Activated CD8-positive, alpha-beta memory T cell treated with anti-CD3 and anti-CD28 coated beads, Interleukin-2, amount 50 U/mL, for 48 hours (primary cell): ENCODE data around the gene PIGN.

Source experiments
- DNase-seq: peaks from one replicate; pipeline ENCODE4 v3.0.0-alpha.2; 2020

The PIGN gene

DNA sequence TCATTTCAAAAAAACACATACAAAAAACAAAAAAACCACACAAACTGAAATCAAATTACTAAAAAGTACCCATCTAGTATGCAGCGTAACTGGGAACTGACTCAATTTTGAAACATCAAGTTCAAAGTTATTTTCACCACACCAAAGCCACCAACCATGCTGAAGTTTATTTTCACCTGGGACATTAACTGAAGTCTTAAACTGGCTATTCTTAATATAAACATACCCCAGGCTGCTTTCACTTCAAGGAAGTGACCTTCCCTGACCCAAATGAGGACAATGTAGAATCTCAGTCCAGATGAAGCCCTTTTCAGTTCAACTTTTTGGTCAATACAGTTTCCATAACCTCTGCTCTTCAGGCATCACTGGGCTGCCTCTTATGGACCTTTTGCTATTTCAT lies 84.6 kb downstream of the PIGN start:
- no peak for DNase-seq

- no peak for DNase-seq
Observed at GRCh38 chr18:62101321-62101721, 85.5 kb downstream of the PIGN start.

DNA sequence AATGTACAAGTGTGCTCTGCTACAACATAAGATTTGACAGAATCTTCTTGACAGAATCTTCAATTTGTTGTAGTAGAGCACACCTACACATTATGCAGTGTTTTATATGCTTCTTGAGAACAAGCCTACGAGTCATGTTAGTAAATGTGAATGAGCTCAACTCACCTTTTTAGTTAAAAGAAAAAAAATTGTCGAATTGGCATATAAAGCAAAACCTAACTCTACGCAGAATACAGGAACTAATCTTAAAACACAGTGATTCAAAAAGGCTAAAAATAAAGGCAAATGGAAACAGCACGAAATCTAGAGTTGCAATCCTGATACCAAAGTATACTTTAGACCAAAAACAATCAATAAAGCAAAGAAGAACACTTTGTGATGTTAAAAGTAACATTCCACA lies 87.9 kb downstream of the PIGN start:
- no peak for DNase-seq

- no peak for DNase-seq
Observed at GRCh38 chr18:62097698-62098097, 89.2 kb downstream of the PIGN start.

GRCh38 chr18:62091487-62092120 lies 95.3 kb downstream of the PIGN start:
- DNase-seq, result no peak

DNA sequence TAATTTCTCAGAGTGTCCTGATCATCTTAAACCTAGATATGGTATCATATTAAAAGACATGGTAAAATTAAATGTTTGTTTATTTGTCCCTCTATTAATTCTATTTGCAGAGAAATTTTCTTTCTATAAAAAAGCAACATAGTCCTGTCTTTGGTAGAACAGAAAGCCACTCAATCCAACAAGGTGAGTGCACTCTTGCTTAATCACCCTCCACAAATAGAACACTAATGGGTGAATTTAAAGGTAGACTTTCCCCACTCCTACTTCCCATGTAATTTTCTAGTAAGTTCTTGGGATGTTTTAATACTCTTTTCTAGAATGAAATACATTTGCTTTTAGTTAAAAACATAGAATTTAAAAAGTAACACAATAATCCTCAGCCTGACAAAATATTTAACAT lies 97.7 kb downstream of the PIGN start:
- no peak for DNase-seq

DNA sequence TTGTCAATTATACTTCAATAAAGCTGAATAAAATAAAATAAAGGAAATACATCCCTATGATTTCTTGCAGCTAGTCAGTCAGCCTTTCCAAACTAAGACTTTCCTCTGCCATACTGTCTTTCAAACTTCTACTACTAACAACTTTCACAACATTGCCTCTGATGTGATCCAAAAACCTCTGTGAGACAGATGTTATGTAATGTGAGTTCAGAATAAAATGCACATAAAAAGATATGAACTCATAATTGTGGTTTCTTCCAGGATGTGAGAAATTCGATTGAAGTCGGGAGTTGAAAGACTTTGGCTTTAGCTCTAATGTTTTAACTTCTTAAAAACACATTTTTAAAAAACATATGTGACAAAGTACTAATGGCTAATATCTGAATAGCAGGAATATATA lies 98.7 kb downstream of the PIGN start:
- DNase-seq, result no peak

GRCh38 chr18:62085756-62086155 lies 101.1 kb downstream of the PIGN start:
- no peak for DNase-seq

GRCh38 chr18:62081761-62082294 lies 105.0 kb downstream of the PIGN start:
- DNase-seq, result no peak

DNA sequence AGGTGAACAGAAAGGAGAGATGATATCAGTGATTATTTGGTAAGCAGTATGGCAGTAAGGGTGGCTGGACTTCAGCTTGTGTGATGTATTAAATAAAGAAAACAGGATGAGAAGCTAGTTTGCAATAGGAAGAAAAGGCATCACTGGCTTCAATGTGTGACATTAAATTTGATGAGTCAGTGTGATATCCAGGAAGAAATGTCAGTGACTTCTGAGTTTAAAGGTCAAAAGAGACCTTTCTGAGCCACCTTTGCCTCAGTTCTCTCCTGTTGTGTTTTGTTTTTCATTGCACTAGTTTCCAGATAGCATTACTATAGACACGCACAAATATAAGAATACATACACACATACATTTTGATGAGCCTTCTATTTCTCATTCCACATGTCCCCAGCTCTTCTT lies 105.6 kb downstream of the PIGN start:
- no peak for DNase-seq

DNA sequence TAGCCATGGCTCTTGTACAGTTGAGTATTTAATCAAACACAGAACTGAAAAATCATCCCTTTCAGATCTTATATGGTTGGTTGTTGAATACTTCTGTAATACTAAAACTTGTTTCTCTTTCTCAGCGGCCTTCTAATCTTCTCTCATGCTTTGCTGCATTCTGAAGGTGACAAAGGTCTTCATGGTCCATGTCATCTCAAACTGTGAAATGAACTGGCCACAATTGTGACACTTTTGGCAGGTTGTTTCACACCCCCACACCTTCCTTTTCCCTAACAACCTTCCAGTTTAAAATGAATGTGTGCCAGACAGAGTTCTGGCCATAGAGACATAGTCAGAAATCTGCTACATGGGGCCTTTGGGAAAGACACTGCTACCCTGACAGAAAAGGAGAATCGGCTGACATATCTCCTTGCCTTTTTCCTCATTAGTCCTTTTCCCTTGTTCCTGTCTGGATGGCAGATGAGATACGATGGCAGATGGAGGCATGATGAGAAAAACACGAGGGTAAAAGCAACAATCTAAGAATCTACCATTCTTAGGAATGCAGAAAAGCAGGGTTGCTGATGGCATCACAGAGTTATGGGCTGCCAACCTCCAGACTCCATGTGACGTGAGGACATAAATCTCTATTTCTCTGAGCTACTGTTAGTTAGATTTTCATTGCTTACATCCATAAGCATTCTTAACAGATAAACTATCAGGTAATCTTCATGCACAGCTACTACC lies 106.5 kb downstream of the PIGN start:
- no peak for DNase-seq

- no peak for DNase-seq
Observed at GRCh38 chr18:62073461-62074281, 113.2 kb downstream of the PIGN start.

GRCh38 chr18:62072370-62072769 lies 114.5 kb downstream of the PIGN start:
- DNase-seq, result no peak

- no peak for DNase-seq
Observed at GRCh38 chr18:62071071-62071470, 115.8 kb downstream of the PIGN start.

- DNase-seq, result no peak
Observed at GRCh38 chr18:62070302-62070701, 116.6 kb downstream of the PIGN start.

GRCh38 chr18:62069556-62069955 lies 117.3 kb downstream of the PIGN start:
- no peak for DNase-seq

DNA sequence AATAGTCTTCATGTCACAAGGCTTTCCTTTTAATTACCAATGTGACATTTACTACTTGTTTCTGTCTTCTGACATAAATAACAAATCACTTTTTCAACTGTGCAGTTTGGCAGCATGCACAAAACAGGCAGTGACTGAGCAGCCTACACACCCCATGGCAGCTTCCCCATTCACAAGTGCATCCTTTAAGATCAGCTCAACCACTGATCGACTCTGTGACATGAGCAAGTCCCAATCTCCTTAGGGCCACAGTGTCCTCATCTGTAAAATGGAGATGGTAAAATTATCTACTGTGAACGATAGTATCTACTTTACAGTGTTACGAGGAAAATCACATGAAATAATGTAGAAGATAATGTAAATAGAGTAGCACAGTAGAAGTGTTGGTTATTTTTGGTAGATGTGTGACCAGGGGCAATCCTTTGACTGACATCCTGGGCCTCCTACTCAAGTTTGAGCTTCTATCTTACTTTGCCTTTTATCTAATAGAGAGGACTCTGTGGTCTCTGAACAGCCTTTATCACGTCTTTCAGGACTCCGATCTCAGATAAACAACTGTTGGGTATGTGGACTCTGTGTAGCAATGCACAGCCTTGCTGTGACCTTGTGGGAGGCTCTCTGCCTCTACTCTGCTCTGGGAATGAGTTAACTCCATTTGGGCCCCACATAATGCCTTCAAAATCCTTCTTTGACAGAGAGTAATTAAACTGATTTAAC lies 120.6 kb downstream of the PIGN start:
- DNase-seq, result no peak

- no peak for DNase-seq
Observed at GRCh38 chr18:62064361-62064760, 122.5 kb downstream of the PIGN start.

DNA sequence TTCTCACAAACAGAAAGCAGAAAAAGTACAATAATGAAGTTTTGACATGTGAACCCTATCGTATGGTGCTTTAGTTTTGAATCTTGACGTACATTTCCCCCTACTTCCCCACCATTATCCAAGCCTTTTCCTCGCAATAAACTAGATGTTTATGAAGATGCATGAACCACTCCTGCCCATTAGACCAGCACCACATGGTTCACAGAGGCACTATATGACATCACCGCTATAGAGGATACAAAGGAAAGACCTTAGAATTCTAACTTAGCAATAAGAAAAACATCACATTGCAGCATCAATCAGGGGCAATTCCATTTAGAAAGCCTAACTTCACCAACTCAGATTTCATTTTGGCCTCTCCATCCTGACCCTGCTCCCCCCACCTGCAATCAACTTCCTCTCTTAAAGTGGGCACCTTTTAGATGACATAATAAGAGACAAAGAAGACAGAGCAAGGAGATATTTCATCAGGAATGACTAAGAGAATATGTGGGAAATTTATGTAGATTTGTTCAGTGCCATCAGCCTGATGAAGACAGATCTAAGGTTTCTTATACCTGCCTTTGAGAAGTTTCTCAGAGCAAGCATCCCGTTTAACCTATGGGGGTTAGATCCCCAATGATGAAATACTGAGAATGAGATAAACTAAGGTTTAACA lies 124.9 kb downstream of the PIGN start:
- no peak for DNase-seq

- DNase-seq, result no peak
Observed at GRCh38 chr18:62060820-62061219, 126.0 kb downstream of the PIGN start.

GRCh38 chr18:62054929-62055498 lies 131.8 kb downstream of the PIGN start:
- DNase-seq, result no peak

- no peak for DNase-seq
Observed at GRCh38 chr18:62048279-62048678, 138.6 kb downstream of the PIGN start.
